ENCODE measurements around the gene SAMD8. TPM values are rescaled to one million over a fixed set of nuclear protein-coding genes. Genes with fewer than 3 reads are reported as not detected.

The SAMD8 gene
- total RNA-seq, 1 experiment from 2014 or later, result 17.1 TPM

DNA sequence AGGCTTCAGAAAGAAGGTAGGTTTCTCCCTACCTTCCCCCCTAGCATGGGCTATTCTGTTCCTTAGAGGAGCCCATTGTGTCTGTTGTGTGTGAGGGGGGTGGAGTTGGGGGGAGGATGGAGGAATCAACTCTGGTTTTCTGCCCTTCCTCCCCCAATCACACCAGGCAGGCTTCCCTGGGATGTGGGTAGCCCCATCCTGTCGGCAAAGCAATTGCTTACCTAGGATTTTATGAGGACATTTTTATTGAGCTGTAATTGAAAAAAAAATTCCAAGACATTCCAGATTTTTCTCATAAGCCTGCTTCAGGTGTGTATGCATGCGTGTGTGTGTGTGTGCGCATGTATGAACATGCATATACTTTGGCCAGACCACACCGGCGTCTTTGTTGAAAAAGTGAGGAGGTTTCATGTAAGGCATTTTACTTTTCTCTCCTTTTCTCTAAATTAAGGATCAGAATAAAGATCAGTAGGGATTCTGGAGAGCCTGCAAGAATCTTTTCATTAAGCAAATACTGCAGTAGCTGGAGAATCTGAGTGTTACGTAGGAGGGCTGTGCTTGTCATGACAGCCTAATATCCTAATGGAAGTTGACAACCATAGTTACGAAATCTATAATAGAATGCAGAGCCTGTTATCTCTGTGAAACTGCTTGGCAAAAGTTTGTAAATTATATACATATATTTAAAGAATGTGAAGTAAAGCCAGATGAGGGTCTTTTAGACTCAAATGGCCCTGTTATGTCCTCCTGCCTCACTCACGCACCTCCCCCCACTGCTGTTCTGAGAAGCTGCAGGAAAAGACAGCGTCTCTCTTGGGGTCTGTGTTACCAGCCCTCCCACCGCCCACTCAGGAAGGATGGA, 27.3 kb upstream of the SAMD8 start:
- no peak for DNase-seq (ENCODE audit: low spot score)
- Histone ChIP-seq H3K4me1 (ENCODE audit: insufficient read depth, low read length, poor library complexity, severe bottlenecking) (peaks cover 4% of the 10 kb centered on the region), H3K36me3 (ENCODE audit: insufficient read depth, low read length, poor library complexity, severe bottlenecking) (no peaks in the 10 kb centered on the region), H3K27ac (ENCODE audit: low read depth, low read length, poor library complexity, severe bottlenecking) (no peak overlapping the region), H3K27me3 (replicated peaks; ENCODE audit: insufficient read depth, low read depth, low read length, poor library complexity) (no peaks in the 10 kb centered on the region), H3K4me3 (ENCODE audit: low read depth, low read length, poor library complexity, severe bottlenecking) (no peak overlapping the region), H3K9me3 (ENCODE audit: low read depth, low read length, poor library complexity, severe bottlenecking) (no peaks in the 10 kb centered on the region)
- no peak for TF ChIP-seq EZH2 (IDR thresholded peaks at IDR 0.05; ENCODE audit: borderline replicate concordance, low read depth, low read length, poor library complexity, severe bottlenecking)
- TF ChIP-seq, protein P1, sequence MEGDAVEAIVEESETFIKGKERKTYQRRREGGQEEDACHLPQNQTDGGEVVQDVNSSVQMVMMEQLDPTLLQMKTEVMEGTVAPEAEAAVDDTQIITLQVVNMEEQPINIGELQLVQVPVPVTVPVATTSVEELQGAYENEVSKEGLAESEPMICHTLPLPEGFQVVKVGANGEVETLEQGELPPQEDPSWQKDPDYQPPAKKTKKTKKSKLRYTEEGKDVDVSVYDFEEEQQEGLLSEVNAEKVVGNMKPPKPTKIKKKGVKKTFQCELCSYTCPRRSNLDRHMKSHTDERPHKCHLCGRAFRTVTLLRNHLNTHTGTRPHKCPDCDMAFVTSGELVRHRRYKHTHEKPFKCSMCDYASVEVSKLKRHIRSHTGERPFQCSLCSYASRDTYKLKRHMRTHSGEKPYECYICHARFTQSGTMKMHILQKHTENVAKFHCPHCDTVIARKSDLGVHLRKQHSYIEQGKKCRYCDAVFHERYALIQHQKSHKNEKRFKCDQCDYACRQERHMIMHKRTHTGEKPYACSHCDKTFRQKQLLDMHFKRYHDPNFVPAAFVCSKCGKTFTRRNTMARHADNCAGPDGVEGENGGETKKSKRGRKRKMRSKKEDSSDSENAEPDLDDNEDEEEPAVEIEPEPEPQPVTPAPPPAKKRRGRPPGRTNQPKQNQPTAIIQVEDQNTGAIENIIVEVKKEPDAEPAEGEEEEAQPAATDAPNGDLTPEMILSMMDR (conservative IDR thresholded peaks at IDR 0.05; ENCODE audit: low read depth, low read length), result no peak
- ChIA-PET CTCF (interaction anchor here (0.6 kb wide), 1 partner anchor 1328 kb away, joined by 6 read pairs; no protein-coding TSS in a partner anchor), POLR2A (ENCODE audit: low non-redundant PET) (no interaction called here)
- intact Hi-C loops (cut with micrococcal nuclease; ENCODE audit: unreplicated experiment), result no loop called here
- BruUV-seq (replicated peaks), result no TSS peak

DNA sequence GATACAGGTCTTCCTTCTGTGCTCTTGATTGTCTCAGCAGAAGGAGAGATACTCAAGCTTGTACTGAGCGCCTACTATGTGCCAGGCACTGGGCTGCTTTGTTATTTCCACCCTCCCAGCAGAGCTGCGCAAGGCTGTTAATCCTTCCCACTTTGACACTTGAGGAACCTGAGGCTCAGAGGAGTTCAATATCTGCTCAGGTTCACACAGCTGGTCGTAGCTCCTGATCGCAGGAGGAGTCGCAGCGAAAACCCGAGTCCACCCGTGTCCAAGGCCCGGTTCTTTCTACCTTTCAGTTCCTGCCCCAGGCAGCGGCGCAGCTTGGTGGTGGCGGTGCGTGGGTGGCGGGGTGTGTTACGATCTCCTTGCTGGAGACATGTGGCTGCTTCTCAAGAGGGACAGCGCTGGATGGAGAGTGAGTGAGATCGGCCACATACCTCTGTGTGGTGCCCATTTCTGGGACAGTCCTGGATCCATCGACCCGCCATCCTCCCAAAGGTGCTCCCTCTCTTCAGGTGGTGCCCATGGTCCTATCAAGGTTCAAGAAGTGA, 26.5 kb upstream of the SAMD8 start:
- DNase-seq (ENCODE audit: low spot score), result no peak
- Histone ChIP-seq H3K27ac (ENCODE audit: low read depth, low read length, poor library complexity, severe bottlenecking) (no peak overlapping the region), H3K27me3 (replicated peaks; ENCODE audit: insufficient read depth, low read depth, low read length, poor library complexity) (no peaks in the 10 kb centered on the region), H3K4me3 (ENCODE audit: low read depth, low read length, poor library complexity, severe bottlenecking) (no peak overlapping the region), H3K36me3 (ENCODE audit: insufficient read depth, low read length, poor library complexity, severe bottlenecking) (no peaks in the 10 kb centered on the region), H3K9me3 (ENCODE audit: low read depth, low read length, poor library complexity, severe bottlenecking) (no peaks in the 10 kb centered on the region), H3K4me1 (ENCODE audit: insufficient read depth, low read length, poor library complexity, severe bottlenecking) (peaks cover 4% of the 10 kb centered on the region)
- intact Hi-C loops (cut with micrococcal nuclease; ENCODE audit: unreplicated experiment), result no loop called here
- TF ChIP-seq, protein P1 (conservative IDR thresholded peaks at IDR 0.05; ENCODE audit: low read depth, low read length), result no peak
- no peak for TF ChIP-seq EZH2 (IDR thresholded peaks at IDR 0.05; ENCODE audit: borderline replicate concordance, low read depth, low read length, poor library complexity, severe bottlenecking)
- BruUV-seq (replicated peaks), result no TSS peak
- CTCF ChIA-PET, result interaction anchor here (0.6 kb wide), 1 partner anchor 1329 kb away, joined by 6 read pairs; no protein-coding TSS in a partner anchor
- POLR2A ChIA-PET (ENCODE audit: low non-redundant PET), result no interaction called here

DNA sequence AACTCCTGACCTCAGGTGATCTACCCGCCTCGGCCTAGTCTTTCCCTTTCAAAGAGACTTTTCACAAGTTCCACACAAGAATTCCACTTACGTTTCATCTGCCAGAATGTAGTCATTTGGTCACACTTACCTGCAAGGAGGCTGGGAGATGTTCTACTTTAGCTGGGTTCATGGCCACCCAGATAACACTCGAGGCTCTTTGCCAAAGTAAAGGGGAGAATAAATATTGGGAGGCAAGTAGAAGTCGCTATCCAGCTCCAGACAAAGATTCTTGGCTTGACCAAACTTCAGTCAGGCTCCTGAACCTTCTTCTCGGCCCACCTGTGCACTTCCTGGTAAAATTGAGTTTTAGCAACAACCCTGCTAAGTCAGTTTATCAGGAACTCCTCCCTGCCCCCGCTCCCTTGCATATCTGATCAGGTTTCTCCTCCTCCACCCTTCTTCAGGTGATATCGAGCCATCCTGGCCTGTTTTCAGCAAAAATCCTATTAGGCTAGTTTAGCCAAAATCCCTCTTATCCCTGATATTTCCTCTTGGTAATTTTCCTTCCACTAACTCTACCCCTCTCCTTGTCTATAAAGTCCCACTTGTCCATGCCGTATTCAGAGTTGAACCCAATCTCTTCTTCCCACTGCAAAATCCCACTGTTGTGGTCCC, 25.1 kb upstream of the SAMD8 start:
- Histone ChIP-seq H3K27ac (ENCODE audit: low read depth, low read length, poor library complexity, severe bottlenecking) (no peak overlapping the region), H3K36me3 (ENCODE audit: insufficient read depth, low read length, poor library complexity, severe bottlenecking) (no peaks in the 10 kb centered on the region), H3K4me1 (ENCODE audit: insufficient read depth, low read length, poor library complexity, severe bottlenecking) (peaks cover 4% of the 10 kb centered on the region), H3K27me3 (replicated peaks; ENCODE audit: insufficient read depth, low read depth, low read length, poor library complexity) (no peaks in the 10 kb centered on the region), H3K9me3 (ENCODE audit: low read depth, low read length, poor library complexity, severe bottlenecking) (no peaks in the 10 kb centered on the region), H3K4me3 (ENCODE audit: low read depth, low read length, poor library complexity, severe bottlenecking) (no peak overlapping the region)
- TF ChIP-seq, protein P1 (conservative IDR thresholded peaks at IDR 0.05; ENCODE audit: low read depth, low read length), result no peak
- no peak for TF ChIP-seq EZH2 (IDR thresholded peaks at IDR 0.05; ENCODE audit: borderline replicate concordance, low read depth, low read length, poor library complexity, severe bottlenecking)
- ChIA-PET POLR2A (ENCODE audit: low non-redundant PET) (no interaction called here), CTCF (no interaction called here)
- no peak for DNase-seq (ENCODE audit: low spot score)
- intact Hi-C loops (cut with micrococcal nuclease; ENCODE audit: unreplicated experiment), result no loop called here
- BruUV-seq (replicated peaks), result no TSS peak
